Vagina (tissue), 2 donors: Measurements from ENCODE around the gene USP53. TPM values are rescaled to one million over a fixed set of nuclear protein-coding genes. Genes with fewer than 3 reads are reported as not detected.

Experiments
- DNase-seq, 2 donors: peaks; one replicate each; pipeline ENCODE4 v3.0.0-alpha.2; 2017; ENCODE audit errors: extremely low spot score in 2 of 2
- H3K27ac ChIP-seq: fragments of 200-600 bp; sonication (generic); one replicate; pipeline ENCODE4 v1.5.1; 2019
- H3K27me3 ChIP-seq: fragments of 200-600 bp; sonication (generic); one replicate; pipeline ENCODE4 v1.5.1; 2019
- H3K36me3 ChIP-seq, 2 donors: fragments of 200-600 bp; sonication (generic); one replicate each; pipeline ENCODE4 v1.5.1; 2017 to 2019
- H3K4me1 ChIP-seq: fragments of 200-600 bp; sonication (generic); one replicate; pipeline ENCODE4 v1.5.1; 2019
- H3K4me3 ChIP-seq, 2 donors: fragments of 200-600 bp; sonication (generic); 1 replicate in 1 of 2; 2 replicates in 1 of 2; pipeline ENCODE4 v1.5.1; 2016 to 2019
- H3K9me3 ChIP-seq: fragments of 200-600 bp; sonication (generic); one replicate; pipeline ENCODE4 v1.5.1; 2019
- POLR2A ChIP-seq, 2 donors: fragments of 450-650 bp; IDR thresholded peaks; one replicate each; pipeline ENCODE4 v1.6.1; 2017; ENCODE audit warnings: antibody characterized with exemption in 2 of 2, mild to moderate bottlenecking in 2 of 2, moderate library complexity in 2 of 2
- POLR2AphosphoS5 ChIP-seq, 2 donors: sonication (generic); formaldehyde crosslinking; IDR thresholded peaks; one replicate each; pipeline ENCODE4 v1.9.0; 2017; ENCODE audit warnings: antibody characterized with exemption in 2 of 2, mild to moderate bottlenecking in 2 of 2, low read depth in 1 of 2; ENCODE audit not compliant: insufficient read depth in 1 of 2
- intact Hi-C: fragments of 100-400 bp; cut with DNase I; formaldehyde crosslinking; loops from one replicate; pipeline ENCODE4 v1.15.1; 2023
- total RNA-seq: library from RNA; depleted of rRNA; stranded (reverse); fragments of >200 nt; gene quantifications from one replicate; pipeline ENCODE4 v1.2.3, GENCODE V29; 2016
- TF ChIP-seq, protein P1 (sequence below), 3 experiments: fragments of 450-650 bp in 2 of 3; fragments of 200-600 bp in 1 of 3; sonication (generic) in 1 of 3; IDR thresholded peaks; one replicate each; pipeline ENCODE4 v1.5.1; 2017 to 2019; ENCODE audit warnings: antibody characterized with exemption in 3 of 3, mild to moderate bottlenecking in 2 of 3, moderate library complexity in 2 of 3

USP53 gene
- total RNA-seq, 1 donor from 2014 or later: 53.5 TPM

GRCh38 chr4:119314356-119314755, 101.8 kb downstream of the USP53 start:
- no peak for TF ChIP-seq POLR2A (IDR thresholded peaks at IDR 0.05)
- TF ChIP-seq, protein P1, sequence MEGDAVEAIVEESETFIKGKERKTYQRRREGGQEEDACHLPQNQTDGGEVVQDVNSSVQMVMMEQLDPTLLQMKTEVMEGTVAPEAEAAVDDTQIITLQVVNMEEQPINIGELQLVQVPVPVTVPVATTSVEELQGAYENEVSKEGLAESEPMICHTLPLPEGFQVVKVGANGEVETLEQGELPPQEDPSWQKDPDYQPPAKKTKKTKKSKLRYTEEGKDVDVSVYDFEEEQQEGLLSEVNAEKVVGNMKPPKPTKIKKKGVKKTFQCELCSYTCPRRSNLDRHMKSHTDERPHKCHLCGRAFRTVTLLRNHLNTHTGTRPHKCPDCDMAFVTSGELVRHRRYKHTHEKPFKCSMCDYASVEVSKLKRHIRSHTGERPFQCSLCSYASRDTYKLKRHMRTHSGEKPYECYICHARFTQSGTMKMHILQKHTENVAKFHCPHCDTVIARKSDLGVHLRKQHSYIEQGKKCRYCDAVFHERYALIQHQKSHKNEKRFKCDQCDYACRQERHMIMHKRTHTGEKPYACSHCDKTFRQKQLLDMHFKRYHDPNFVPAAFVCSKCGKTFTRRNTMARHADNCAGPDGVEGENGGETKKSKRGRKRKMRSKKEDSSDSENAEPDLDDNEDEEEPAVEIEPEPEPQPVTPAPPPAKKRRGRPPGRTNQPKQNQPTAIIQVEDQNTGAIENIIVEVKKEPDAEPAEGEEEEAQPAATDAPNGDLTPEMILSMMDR (IDR thresholded peaks at IDR 0.05): peak in 1 of 3 experiments; percentile 12
- Histone ChIP-seq H3K4me3 (no peak overlapping the region), H3K36me3 (no peaks in the 10 kb centered on the region), H3K4me1 (no peaks in the 10 kb centered on the region), H3K9me3 (no peaks in the 10 kb centered on the region), H3K27ac (no peak overlapping the region), H3K27me3 (no peaks in the 10 kb centered on the region)
- intact Hi-C loops: loop anchor here (10.0 kb wide), 1 partner anchor 310 kb away; the partner anchor contains the start of gene PDE5A
- no peak for DNase-seq

DNA sequence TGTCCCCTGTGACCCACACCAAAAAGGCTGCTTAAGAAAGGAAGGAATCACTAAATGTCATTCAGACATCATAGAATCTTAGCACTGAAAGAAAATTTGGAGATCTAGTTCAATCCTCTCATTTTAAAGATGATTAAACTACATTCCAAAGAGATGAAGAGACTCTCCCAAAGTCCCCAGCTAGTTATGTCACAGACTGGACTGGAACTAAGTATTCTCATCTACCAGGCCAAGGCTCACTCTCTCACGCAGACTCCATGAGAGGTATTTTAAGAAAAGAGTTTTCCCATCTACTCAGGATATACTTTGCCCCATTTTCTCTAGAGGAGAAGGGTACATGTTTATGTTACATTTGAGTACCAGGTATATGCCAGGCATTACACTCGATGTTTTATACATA, 102.5 kb downstream of the USP53 start:
- intact Hi-C loops: loop anchor here (5.0 to 10.0 kb wide), 2 partner anchors 310 to 742 kb away; partner anchors contain the start of gene PDE5A
- Histone ChIP-seq H3K27me3 (no peaks in the 10 kb centered on the region), H3K9me3 (no peaks in the 10 kb centered on the region), H3K4me1 (no peaks in the 10 kb centered on the region), H3K27ac (no peak overlapping the region), H3K36me3 (no peaks in the 10 kb centered on the region), H3K4me3 (no peak overlapping the region)
- TF ChIP-seq POLR2A (IDR thresholded peaks at IDR 0.05): no peak
- TF ChIP-seq, protein P1 (IDR thresholded peaks at IDR 0.05): no peak
- TF ChIP-seq POLR2AphosphoS5 (IDR thresholded peaks at IDR 0.05; ENCODE audit: insufficient read depth in 1 of 2, low read depth in 1 of 2): no peak
- no peak for DNase-seq

- no peak overlapping the region for H3K27ac ChIP-seq
- no peak for TF ChIP-seq POLR2A (IDR thresholded peaks at IDR 0.05)
- TF ChIP-seq POLR2AphosphoS5 (IDR thresholded peaks at IDR 0.05; ENCODE audit: insufficient read depth in 1 of 2, low read depth in 1 of 2): no peak
- TF ChIP-seq, protein P1 (IDR thresholded peaks at IDR 0.05): no peak
- no peaks in the 10 kb centered on the region for H3K27me3 ChIP-seq
- H3K9me3 ChIP-seq: no peaks in the 10 kb centered on the region
- no peaks in the 10 kb centered on the region for H3K4me1 ChIP-seq
- no peaks in the 10 kb centered on the region for H3K36me3 ChIP-seq
- H3K4me3 ChIP-seq: no peak overlapping the region
- intact Hi-C loops: loop anchor here (5.0 to 10.0 kb wide), 2 partner anchors 307 to 739 kb away; partner anchors contain the start of gene PDE5A
- DNase-seq: no peak
Observed at GRCh38 chr4:119317990-119318389, 105.5 kb downstream of the USP53 start.

DNA sequence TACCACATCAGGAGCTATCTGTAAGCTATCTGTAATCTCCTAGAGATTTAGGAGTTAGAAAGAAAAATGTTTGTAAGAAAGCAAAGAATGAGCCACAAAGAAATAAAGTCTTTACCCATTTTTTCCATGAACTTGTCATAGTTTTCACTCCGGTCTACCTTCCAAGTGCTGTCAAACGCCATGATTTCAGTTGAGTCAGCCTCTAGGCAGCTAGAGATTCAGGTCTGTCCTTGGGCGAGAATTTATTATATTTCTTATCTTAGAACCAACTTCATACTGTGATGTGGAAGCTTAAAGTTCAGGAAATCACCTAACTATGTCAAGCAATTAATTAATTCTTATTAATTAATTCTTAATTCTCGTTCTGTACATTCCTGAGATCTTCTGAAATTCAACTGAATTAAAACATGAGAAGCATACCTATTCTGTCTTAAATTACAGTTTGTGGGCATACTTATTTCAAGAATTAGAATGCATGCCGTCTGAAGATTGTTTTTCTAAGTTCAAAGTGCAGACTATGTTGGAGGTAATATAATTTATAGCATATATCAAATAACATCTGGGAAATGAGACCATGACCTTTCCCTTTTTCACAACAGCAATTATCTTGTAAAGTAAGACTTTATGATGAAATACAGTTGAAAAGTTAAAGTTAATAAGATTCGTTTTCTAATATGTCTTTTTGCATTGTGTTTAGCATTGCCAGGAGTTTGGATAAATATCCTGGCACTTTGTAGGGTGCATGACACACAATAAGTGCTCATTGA, 109.6 kb downstream of the USP53 start, which contains the start of gene FABP2:
TSS of gene FABP2 (minus strand) at position 218 of the 767 bp plus-strand sequence. CDS start at position 182, 36 bp downstream.
- H3K4me3 ChIP-seq: no peak within 1 kb of the TSS
- no peaks in the 10 kb centered on the region for H3K36me3 ChIP-seq
- H3K9me3 ChIP-seq: no peaks in the 10 kb centered on the region
- H3K27me3 ChIP-seq: no peaks in the 10 kb centered on the region
- no peaks in the 10 kb centered on the region for H3K4me1 ChIP-seq
- no peak for DNase-seq
- TF ChIP-seq POLR2AphosphoS5 (IDR thresholded peaks at IDR 0.05; ENCODE audit: insufficient read depth in 1 of 2, low read depth in 1 of 2): no peak
- TF ChIP-seq, protein P1 (IDR thresholded peaks at IDR 0.05): no peak
- no peak for TF ChIP-seq POLR2A (IDR thresholded peaks at IDR 0.05)
- H3K27ac ChIP-seq: no peak within 1 kb of the TSS
- intact Hi-C loops: no loop called here

- no peak overlapping the region for H3K27ac ChIP-seq
- H3K4me1 ChIP-seq: no peaks in the 10 kb centered on the region
- TF ChIP-seq, protein P1 (IDR thresholded peaks at IDR 0.05): no peak
- no peak for TF ChIP-seq POLR2A (IDR thresholded peaks at IDR 0.05)
- no peak for TF ChIP-seq POLR2AphosphoS5 (IDR thresholded peaks at IDR 0.05; ENCODE audit: insufficient read depth in 1 of 2, low read depth in 1 of 2)
- no peak for DNase-seq
- intact Hi-C loops: no loop called here
- no peaks in the 10 kb centered on the region for H3K27me3 ChIP-seq
- no peak overlapping the region for H3K4me3 ChIP-seq
- no peaks in the 10 kb centered on the region for H3K36me3 ChIP-seq
- H3K9me3 ChIP-seq: no peaks in the 10 kb centered on the region
Observed at GRCh38 chr4:119328695-119329094, 116.2 kb downstream of the USP53 start.
